ENCODE data around the gene TMPRSS3.

GRCh38 chr21:42377211-42377950 is 18.5 kb downstream of the TMPRSS3 start:
- TF ChIP-seq CTCF (IDR thresholded peaks at IDR 0.05; ENCODE audit: insufficient read depth, low read length, poor library complexity, severe bottlenecking) (no peak), EZH2phosphoT487 (conservative IDR thresholded peaks at IDR 0.05; ENCODE audit: low read length) (no peak)

Measured in SU-DHL-6 (cell line).